ENCODE results near the gene CLK2.
"Not testable (repeated sequence)": the region's sequence is repeated elsewhere in the genome, so short reads cannot be mapped to it uniquely, and the experiment has no call there.

CLK2 gene

GRCh38 chr1:155295942-155296267 lies 22.6 kb upstream of the CLK2 start:
- TF ChIP-seq ZFX (IDR thresholded peaks at IDR 0.05) (no peak), CTCF (conservative IDR thresholded peaks at IDR 0.05) (no peak)
- no peak overlapping the region for H3K27ac ChIP-seq

- no peak overlapping the region for H3K27ac ChIP-seq
- no peak for TF ChIP-seq CTCF (conservative IDR thresholded peaks at IDR 0.05)
- no peak for TF ChIP-seq ZFX (IDR thresholded peaks at IDR 0.05)
Observed at GRCh38 chr1:155295183-155295941, 22.1 kb upstream of the CLK2 start.

GRCh38 chr1:155294520-155295182 lies 21.3 kb upstream of the CLK2 start:
- H3K27ac ChIP-seq: no peak overlapping the region
- no peak for TF ChIP-seq CTCF (conservative IDR thresholded peaks at IDR 0.05)
- TF ChIP-seq ZFX (IDR thresholded peaks at IDR 0.05): no peak

- no peak overlapping the region for H3K27ac ChIP-seq
- no peak for TF ChIP-seq ZFX (IDR thresholded peaks at IDR 0.05)
- no peak for TF ChIP-seq CTCF (conservative IDR thresholded peaks at IDR 0.05)
Observed at GRCh38 chr1:155293086-155293749, 19.9 kb upstream of the CLK2 start.

GRCh38 chr1:155291006-155291405 lies 17.7 kb upstream of the CLK2 start:
- H3K27ac ChIP-seq: not testable (repeated sequence)

- TF ChIP-seq CTCF (conservative IDR thresholded peaks at IDR 0.05) (no peak), ZFX (IDR thresholded peaks at IDR 0.05) (no peak)
- peak overlapping the region; percentile 37 for H3K27ac ChIP-seq
Observed at GRCh38 chr1:155287987-155288543, 14.8 kb upstream of the CLK2 start.

- no peak overlapping the region for H3K27ac ChIP-seq
- TF ChIP-seq CTCF (conservative IDR thresholded peaks at IDR 0.05) (no peak), ZFX (IDR thresholded peaks at IDR 0.05) (no peak)
Observed at GRCh38 chr1:155286544-155286943, 13.2 kb upstream of the CLK2 start.

Measured in C4-2B (cell line).